Measurements from ENCODE around the gene DNAJB1. TPM values are rescaled to one million over a fixed set of nuclear protein-coding genes. Genes with fewer than 3 reads are reported as not detected.

The DNAJB1 gene
- total and polyA plus RNA-seq, 2 of the 4 experiments (the other 2 are of a cell fraction): 88.2 to 95.4 TPM

- ChIA-PET POLR2A (ENCODE audit: unreplicated experiment) (no interaction called here), CTCF (no interaction called here)
- Histone ChIP-seq H3K4ac (ENCODE audit: low read depth, low read length) (no peak overlapping the region), H3K18ac (ENCODE audit: low read depth, low read length) (no peak overlapping the region), H2BK120ac (ENCODE audit: low read depth, low read length) (no peak overlapping the region), H3K9me3 (ENCODE audit: control insufficient read depth, insufficient read depth, low read length) (no peaks in the 10 kb centered on the region), H3K9ac (ENCODE audit: low read depth, low read length) (no peak overlapping the region), H3K27ac (ENCODE audit: insufficient read depth, low read length) (no peak overlapping the region), H3K79me1 (ENCODE audit: low read depth in 1 of 2, low read length in 2 of 2) (peaks cover 7 to 40% of the 10 kb centered on the region in 2 experiments), H2BK20ac (ENCODE audit: low read depth, low read length) (no peak overlapping the region), H4K8ac (ENCODE audit: low read depth in 2 of 2, low read length in 2 of 2) (no peak overlapping the region), H3K4me2 (ENCODE audit: low read depth, low read length) (no peak overlapping the region), H4K20me1 (ENCODE audit: insufficient read depth, low read length) (peaks cover 10% of the 10 kb centered on the region), H4K5ac (ENCODE audit: low read depth, low read length) (no peak overlapping the region), H2AFZ (replicated peaks; ENCODE audit: low read length, poor library complexity) (no peak overlapping the region), H3K14ac (replicated peaks; ENCODE audit: low read depth, low read length) (no peak overlapping the region), H2AK5ac (ENCODE audit: low read depth, low read length) (no peak overlapping the region), H2BK15ac (ENCODE audit: low read depth, low read length) (no peak overlapping the region), H3K9me1 (ENCODE audit: insufficient read depth, low read length) (peaks cover 7% of the 10 kb centered on the region), H3K23ac (ENCODE audit: low read depth, low read length) (no peak overlapping the region), H3K4me3 (ENCODE audit: insufficient read depth, low read depth, low read length) (no peak overlapping the region), H3K4me1 (ENCODE audit: control insufficient read depth, insufficient read depth, low read length) (peaks cover 6% of the 10 kb centered on the region; the same call in 1 of the 2 replicates), H2BK5ac (ENCODE audit: low read depth, low read length, poor library complexity, severe bottlenecking) (no peak overlapping the region), H4K91ac (ENCODE audit: insufficient read depth, low read depth, low read length) (no peak overlapping the region), H2AK9ac (replicated peaks; ENCODE audit: low read depth, low read length, poor library complexity) (no peak overlapping the region), H3K56ac (ENCODE audit: extremely low read depth, insufficient read depth, low read length) (no peak overlapping the region), H3K36me3 (ENCODE audit: control insufficient read depth, insufficient read depth, low read length) (no peaks in the 10 kb centered on the region), H3K27me3 (ENCODE audit: control insufficient read depth, insufficient read depth, low read length) (no peaks in the 10 kb centered on the region)
- dilution Hi-C loops (cut with HindIII; ENCODE audit: low sequenced_read_pairs, unreplicated experiment): no loop called here
- no peak for ATAC-seq (ENCODE audit: low read depth)
- 67% methylated on average over 2 of the region's 9 CpGs; no CpG with 5 or more reads in 1 of the 2 experiments for WGBS, 2 experiments (ENCODE audit: extremely low coverage in 2 of 2, insufficient read length in 1 of 2)
- DNase-seq: no peak
- no peak for TF ChIP-seq MAZ (IDR thresholded peaks at IDR 0.05; ENCODE audit: borderline replicate concordance, low read depth, low read length)
- in situ Hi-C loops (cut with MboI; ENCODE audit: low sequenced_read_pairs): loop anchor here (25.0 kb wide), 1 partner anchor 883 kb away; the partner anchor contains the start of gene WIZ
- BruUV-seq (replicated peaks): no TSS peak
- intact Hi-C loops (cut with micrococcal nuclease): no loop called here
These were observed 35.7 kb upstream of the DNAJB1 start for GRCh38 chr19:14553939-14554243.

Measured in IMR-90 (cell line).